ENCODE results near the gene DNAH6.

The DNAH6 gene

GRCh38 chr2:84808279-84808678 lies 292.0 kb downstream of the DNAH6 start:
- DNase-seq, result no peak

DNA sequence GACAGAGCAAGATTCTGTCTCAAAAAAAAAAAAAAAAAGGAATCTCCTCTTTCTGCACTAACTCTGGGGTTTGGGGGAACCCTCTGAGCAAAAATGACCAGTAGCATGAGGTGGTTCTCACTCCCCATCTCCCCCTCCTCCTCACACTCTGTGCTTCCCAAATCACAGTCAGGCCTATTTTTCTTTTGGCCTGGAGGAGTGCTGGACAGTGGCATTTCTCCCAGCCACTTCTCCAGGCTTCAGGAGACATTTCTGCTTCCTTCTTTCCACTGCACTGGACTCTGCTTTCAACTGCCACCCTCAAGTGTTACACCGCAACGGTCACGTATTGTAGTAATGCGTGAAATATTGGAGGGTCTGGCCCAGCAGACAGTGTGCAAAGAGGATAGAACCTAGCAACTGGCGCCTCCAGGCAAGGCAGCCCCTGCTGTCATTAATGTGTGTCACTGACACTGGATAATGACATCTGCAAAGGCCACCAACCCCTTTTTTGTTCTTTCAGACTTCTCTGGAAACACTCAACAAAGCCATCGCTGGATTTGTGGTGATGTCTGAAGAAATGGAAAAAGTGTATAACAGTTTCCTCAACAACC lies 295.6 kb downstream of the DNAH6 start:
- no peak for DNase-seq

- DNase-seq, result no peak
These were observed 298.8 kb downstream of the DNAH6 start for GRCh38 chr2:84815146-84815545.

GRCh38 chr2:84816426-84817026 lies 300.2 kb downstream of the DNAH6 start:
- DNase-seq, result no peak

DNA sequence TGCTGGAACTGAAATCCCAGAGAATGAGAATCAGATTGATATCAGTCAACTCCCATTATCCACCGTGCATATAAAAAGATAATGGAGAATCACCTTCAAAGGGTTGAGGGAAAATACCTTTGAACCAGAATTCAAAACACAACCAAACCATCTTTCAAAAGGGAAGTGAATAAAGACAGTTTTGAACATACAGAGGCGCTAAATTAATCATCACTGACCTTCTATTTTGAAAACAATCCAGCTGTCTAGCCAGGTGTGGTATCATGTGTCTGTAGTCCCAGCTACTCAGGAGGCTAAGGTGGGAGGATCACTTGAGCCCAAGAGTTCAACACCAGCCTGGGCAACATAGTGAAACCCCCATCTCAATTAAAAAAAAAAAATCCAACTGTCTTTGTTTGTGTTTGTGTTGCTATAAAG lies 300.9 kb downstream of the DNAH6 start:
- DNase-seq, result no peak

GRCh38 chr2:84821806-84822205 lies 305.5 kb downstream of the DNAH6 start:
- no peak for DNase-seq

- DNase-seq, result no peak
These were observed 306.9 kb downstream of the DNAH6 start for GRCh38 chr2:84823229-84823628.

DNA sequence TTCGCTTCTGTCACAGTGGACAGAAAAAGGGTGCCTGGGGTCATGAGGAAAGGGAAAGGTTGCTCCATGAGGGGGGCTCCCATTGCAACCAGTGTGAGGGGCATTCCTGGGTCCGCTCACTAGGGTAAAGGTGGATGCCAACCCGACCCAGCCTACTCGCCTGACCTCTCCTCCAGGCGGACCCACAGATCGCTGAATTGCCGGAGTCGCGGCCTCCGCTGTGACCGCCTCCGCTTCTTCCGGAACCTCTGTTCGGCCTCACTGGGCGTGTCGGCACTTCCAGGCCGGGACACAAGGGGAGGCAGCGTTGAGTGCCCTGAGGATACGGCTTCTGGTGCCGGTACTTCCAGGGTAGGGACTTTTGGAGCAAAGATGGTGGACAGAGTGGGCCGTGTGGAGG lies 307.5 kb downstream of the DNAH6 start:
- no peak for DNase-seq

- no peak for DNase-seq
These were observed 311.8 kb downstream of the DNAH6 start for GRCh38 chr2:84827978-84828575.

DNA sequence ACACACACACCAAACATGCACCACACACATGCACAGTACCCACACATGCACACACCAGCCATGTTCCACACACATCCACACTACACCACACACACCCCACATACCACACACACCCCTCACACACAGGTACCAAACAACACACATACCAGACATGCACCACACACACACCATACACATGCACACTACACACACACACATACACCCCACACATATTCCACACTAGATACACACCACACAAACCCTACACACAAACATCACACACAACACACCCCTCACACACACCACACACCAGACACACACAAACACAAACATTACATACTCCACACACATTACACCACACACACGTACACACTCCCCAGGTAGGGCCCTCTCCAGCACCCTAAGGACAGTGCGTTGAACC lies 313.4 kb downstream of the DNAH6 start:
- DNase-seq, result no peak

DNA sequence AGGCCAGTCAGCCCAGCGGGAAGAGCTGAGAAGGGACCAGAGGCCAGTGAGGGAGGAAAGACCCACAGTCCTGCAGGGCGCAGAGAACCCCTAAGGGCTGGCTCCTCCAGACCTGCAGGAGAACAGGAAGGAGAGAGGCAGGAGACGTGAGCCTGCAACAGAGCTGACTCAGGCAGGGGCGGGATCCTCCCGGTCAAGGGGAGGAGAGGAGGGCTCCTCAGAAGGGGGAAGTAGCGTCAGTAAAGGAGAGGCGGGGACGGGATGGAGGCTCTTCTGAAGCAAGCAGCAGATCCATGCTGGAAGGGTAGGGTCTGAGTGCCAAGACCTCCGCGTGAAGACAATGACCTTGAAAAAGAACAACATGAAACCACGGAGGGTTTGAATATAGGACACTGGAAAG lies 313.8 kb downstream of the DNAH6 start:
- no peak for DNase-seq

GRCh38 chr2:84830758-84831500 lies 314.6 kb downstream of the DNAH6 start:
- DNase-seq, result no peak

DNA sequence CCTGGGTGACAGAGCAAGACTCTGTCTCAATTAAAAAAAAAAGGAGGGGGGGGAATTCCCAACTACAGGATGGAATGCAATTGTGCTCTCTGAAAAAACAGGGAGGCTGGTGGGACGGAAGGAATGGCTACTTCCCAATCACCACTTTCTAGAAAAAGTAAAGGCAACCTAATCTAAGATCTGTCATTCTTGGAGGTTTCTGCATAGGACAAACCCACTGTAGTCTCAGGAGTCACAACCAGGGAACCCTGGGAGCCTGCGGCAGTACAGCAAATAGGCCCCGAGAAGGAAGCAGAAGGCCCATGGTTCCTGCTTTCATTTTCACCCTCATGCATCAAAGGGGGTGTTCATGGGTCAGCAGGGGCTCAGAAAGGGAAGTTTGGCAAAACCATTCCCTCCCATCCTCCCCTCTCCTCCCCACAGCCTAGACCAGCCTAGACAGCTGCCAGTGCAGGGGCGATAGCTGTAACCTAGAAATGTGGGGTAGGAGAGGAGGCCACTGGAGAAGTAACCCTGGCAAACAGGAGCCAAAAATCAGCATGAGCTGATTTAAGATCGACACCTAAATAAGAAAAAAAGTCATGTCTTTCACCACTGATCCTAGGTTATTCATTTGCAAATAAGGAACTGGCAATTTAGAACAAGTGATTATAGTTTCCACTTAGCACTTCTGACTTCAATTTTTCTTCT lies 316.6 kb downstream of the DNAH6 start:
- DNase-seq, result no peak

GRCh38 chr2:84833481-84834150 lies 317.3 kb downstream of the DNAH6 start:
- DNase-seq, result no peak

DNA sequence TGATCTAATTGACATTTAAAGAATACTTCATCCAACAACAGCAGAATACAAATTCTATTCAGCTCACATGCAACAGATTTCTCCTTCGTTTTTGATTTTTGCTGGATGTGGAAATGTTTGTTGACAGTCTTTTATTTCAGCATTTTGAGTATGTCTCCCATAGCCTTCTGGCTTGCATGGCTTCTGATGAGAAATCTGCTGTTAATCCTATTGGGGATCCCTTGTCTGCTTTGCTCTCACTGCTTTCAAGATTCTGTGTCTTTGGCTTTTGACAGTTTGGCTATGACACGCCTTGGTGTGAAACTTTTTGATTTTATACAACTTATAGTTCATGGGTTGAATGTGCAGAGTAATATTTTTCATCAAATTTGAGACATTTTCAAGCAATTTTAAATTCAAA lies 319.9 kb downstream of the DNAH6 start:
- no peak for DNase-seq

- no peak for DNase-seq
These were observed 322.3 kb downstream of the DNAH6 start for GRCh38 chr2:84838434-84839145.

- no peak for DNase-seq
These were observed 323.6 kb downstream of the DNAH6 start for GRCh38 chr2:84839851-84840250.

DNA sequence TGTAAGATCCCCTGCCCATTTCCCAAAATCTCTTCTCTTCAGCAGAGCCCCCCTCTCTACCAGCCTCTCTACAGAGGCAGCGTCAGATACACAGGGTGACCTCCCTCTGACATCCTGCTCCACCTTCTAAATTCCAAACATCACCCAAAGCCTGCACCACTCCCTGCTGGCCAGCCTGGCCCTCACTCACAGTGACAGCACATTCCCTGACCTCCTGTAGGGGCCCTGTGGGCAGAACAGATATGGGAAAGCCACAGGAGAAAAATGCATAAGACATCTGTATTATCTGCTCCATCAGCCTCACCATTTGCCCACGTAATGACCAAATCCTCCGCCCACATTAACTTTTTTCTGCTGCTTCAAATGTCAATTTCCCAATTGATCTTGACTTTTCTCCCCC lies 324.0 kb downstream of the DNAH6 start:
- DNase-seq, result no peak

- no peak for DNase-seq
These were observed 325.3 kb downstream of the DNAH6 start for GRCh38 chr2:84841577-84841976.

GRCh38 chr2:84844141-84844540 lies 327.8 kb downstream of the DNAH6 start:
- DNase-seq, result no peak

- no peak for DNase-seq
These were observed 329.9 kb downstream of the DNAH6 start for GRCh38 chr2:84846041-84846663.

- no peak for DNase-seq
These were observed 330.4 kb downstream of the DNAH6 start for GRCh38 chr2:84846741-84847142.
